ENCODE results near the gene BATF3. TPM values are rescaled to one million over a fixed set of nuclear protein-coding genes. Genes with fewer than 3 reads are reported as not detected.

Gene BATF3
- total RNA-seq, 2 experiments from 2014 or later, result 12.5 to 14.0 TPM

- H3K4me1 Mint-ChIP-seq, result peaks cover 27% of the 10 kb centered on the region
- H3K9me3 Mint-ChIP-seq, result no peaks in the 10 kb centered on the region
- H3K4me3 Mint-ChIP-seq, result no peak overlapping the region
- DNase-seq, result no peak
- no peaks in the 10 kb centered on the region for H3K36me3 Mint-ChIP-seq (ENCODE audit: low read depth)
- no peak overlapping the region for H3K27ac Mint-ChIP-seq
- H3K27me3 Mint-ChIP-seq, result no peaks in the 10 kb centered on the region
- ChIA-PET CTCF (interaction anchor here (1.1 to 2.8 kb wide), 2 partner anchors 9 to 23 kb away, joined by 3 to 10 read pairs; no protein-coding TSS in a partner anchor), POLR2A (no interaction called here)
Observed at GRCh38 chr1:212688341-212689047, 11.1 kb downstream of the BATF3 start.

GRCh38 chr1:212687811-212688210 lies 11.8 kb downstream of the BATF3 start:
- Mint-ChIP-seq H3K36me3 (ENCODE audit: low read depth) (no peaks in the 10 kb centered on the region), H3K9me3 (no peaks in the 10 kb centered on the region), H3K4me1 (peaks cover 34% of the 10 kb centered on the region), H3K4me3 (no peak overlapping the region), H3K27me3 (no peaks in the 10 kb centered on the region), H3K27ac (no peak overlapping the region)
- no peak for DNase-seq
- POLR2A ChIA-PET, result no interaction called here
- CTCF ChIA-PET, result interaction anchor here (2.8 kb wide), 1 partner anchor 23 kb away, joined by 10 read pairs; no protein-coding TSS in a partner anchor

DNA sequence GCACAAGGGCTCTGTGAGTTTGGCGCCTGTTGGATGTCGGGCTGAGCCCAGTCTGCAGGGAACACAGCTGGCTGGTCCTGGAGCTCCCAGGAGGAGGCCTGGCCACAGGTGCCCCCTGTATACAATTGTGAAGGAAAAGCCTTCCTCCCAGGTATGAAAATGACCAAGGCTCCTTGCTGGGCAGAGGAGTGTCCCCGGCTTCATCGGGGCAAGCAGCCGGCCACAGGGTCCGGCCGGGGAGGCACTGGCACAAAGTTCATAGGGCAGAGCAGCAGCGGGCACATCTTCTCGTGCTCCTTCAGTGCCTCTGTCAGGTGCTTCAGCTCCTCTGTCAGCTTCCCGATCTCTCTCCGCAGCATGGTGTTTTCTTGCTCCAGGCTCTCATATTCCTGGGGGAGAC lies 13.0 kb downstream of the BATF3 start:
- DNase-seq, result no peak
- Mint-ChIP-seq H3K9me3 (no peaks in the 10 kb centered on the region), H3K36me3 (ENCODE audit: low read depth) (no peaks in the 10 kb centered on the region), H3K27me3 (no peaks in the 10 kb centered on the region), H3K4me1 (peaks cover 40% of the 10 kb centered on the region), H3K4me3 (no peak overlapping the region), H3K27ac (no peak overlapping the region)
- ChIA-PET CTCF (interaction anchor here (0.8 to 0.9 kb wide), 2 partner anchors 9 to 22 kb away, joined by 4 read pairs; no protein-coding TSS in a partner anchor), POLR2A (no interaction called here)

GRCh38 chr1:212686069-212686468 lies 13.6 kb downstream of the BATF3 start:
- no peak overlapping the region for H3K4me3 Mint-ChIP-seq
- no peak overlapping the region for H3K27ac Mint-ChIP-seq
- DNase-seq, result no peak
- ChIA-PET CTCF (interaction anchor here (0.8 kb wide), 1 partner anchor 10 kb away, joined by 4 read pairs; no protein-coding TSS in a partner anchor), POLR2A (no interaction called here)
- H3K36me3 Mint-ChIP-seq (ENCODE audit: low read depth), result no peaks in the 10 kb centered on the region
- no peaks in the 10 kb centered on the region for H3K27me3 Mint-ChIP-seq
- H3K9me3 Mint-ChIP-seq, result no peaks in the 10 kb centered on the region
- H3K4me1 Mint-ChIP-seq, result peaks cover 37% of the 10 kb centered on the region

DNA sequence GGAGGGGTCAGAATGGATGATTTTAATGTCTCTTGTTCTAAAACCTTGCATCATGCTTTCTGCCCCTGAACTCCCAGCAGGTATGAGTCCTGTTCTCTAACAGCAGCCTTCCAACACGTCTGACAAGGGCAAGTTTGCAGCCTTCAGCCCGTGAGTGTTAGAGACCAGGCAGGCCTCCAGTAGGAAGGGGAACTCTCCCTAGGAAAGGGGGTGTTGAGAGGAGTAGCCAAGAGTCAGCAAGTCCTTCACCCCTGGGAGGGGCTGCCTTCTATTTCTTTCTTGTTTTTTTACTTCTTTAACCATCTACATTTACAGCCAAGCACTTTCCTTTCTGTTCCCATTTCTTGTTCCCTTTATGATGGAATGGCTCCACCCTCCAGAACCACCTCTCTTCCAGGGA lies 14.2 kb downstream of the BATF3 start:
- POLR2A ChIA-PET, result no interaction called here
- Mint-ChIP-seq H3K27ac (no peak overlapping the region), H3K4me1 (peaks cover 37% of the 10 kb centered on the region), H3K4me3 (no peak overlapping the region), H3K27me3 (no peaks in the 10 kb centered on the region), H3K9me3 (no peaks in the 10 kb centered on the region), H3K36me3 (ENCODE audit: low read depth) (no peaks in the 10 kb centered on the region)
- no peak for DNase-seq
- CTCF ChIA-PET, result interaction anchor here (2.9 kb wide), 1 partner anchor 20 kb away, joined by 9 read pairs; no protein-coding TSS in a partner anchor

- no peaks in the 10 kb centered on the region for H3K27me3 Mint-ChIP-seq
- ChIA-PET CTCF (interaction anchor here (0.6 to 2.9 kb wide), 3 partner anchors 16 to 42 kb away, joined by 3 to 9 read pairs (median 4); no protein-coding TSS in a partner anchor), POLR2A (no interaction called here)
- H3K27ac Mint-ChIP-seq, result no peak overlapping the region
- H3K4me3 Mint-ChIP-seq, result no peak overlapping the region
- no peaks in the 10 kb centered on the region for H3K36me3 Mint-ChIP-seq (ENCODE audit: low read depth)
- H3K4me1 Mint-ChIP-seq, result peaks cover 39% of the 10 kb centered on the region
- no peak for DNase-seq
- no peaks in the 10 kb centered on the region for H3K9me3 Mint-ChIP-seq
Observed at GRCh38 chr1:212684521-212685090, 15.0 kb downstream of the BATF3 start.

DNA sequence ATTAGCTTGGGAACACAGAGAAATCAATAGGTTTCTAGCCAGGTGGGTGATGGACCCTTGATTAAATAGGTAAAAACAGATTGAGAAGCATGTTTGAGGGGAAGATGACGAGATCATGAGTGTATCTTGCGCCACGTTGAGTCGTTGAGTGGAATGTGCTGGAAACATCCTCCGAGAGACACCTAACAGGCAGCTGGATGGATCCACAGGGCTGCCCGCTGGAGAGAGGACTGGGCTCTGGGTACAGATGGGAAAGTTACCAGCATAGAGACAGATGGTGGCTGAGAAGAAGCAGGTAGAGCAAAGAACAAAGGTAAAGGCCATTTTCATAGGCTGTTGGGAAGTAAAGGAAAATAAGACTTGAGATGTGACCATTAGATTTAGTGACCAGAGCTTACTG lies 15.6 kb downstream of the BATF3 start:
- peaks cover 44% of the 10 kb centered on the region for H3K4me1 Mint-ChIP-seq

GRCh38 chr1:212683357-212683722 lies 16.3 kb downstream of the BATF3 start:
- ChIA-PET POLR2A (no interaction called here), CTCF (interaction anchor here (1.2 to 2.9 kb wide), 3 partner anchors 15 to 67 kb away, joined by 4 to 9 read pairs (median 4); no protein-coding TSS in a partner anchor)
- peak overlapping the region; percentile 87 for H3K27ac Mint-ChIP-seq
- no peaks in the 10 kb centered on the region for H3K9me3 Mint-ChIP-seq
- peaks cover 51% of the 10 kb centered on the region for H3K4me1 Mint-ChIP-seq
- no peaks in the 10 kb centered on the region for H3K27me3 Mint-ChIP-seq
- peak; percentile 52 for DNase-seq
- no peaks in the 10 kb centered on the region for H3K36me3 Mint-ChIP-seq (ENCODE audit: low read depth)
- H3K4me3 Mint-ChIP-seq, result peak overlapping the region; percentile 30

More for the DNA sequence above, 15.6 kb downstream of the BATF3 start:
- Mint-ChIP-seq H3K36me3 (ENCODE audit: low read depth) (no peaks in the 10 kb centered on the region), H3K27ac (peak overlapping the region; percentile 87), H3K4me3 (no peak overlapping the region), H3K27me3 (no peaks in the 10 kb centered on the region), H3K9me3 (no peaks in the 10 kb centered on the region)
- CTCF ChIA-PET, result interaction anchor here (1.2 to 2.9 kb wide), 3 partner anchors 16 to 66 kb away, joined by 4 to 9 read pairs (median 4); no protein-coding TSS in a partner anchor
- no peak for DNase-seq
- POLR2A ChIA-PET, result interaction anchor here (0.6 kb wide), 1 partner anchor 399 kb away, joined by 3 read pairs; no protein-coding TSS in a partner anchor

GRCh38 chr1:212680680-212681389 lies 18.8 kb downstream of the BATF3 start:
- H3K4me3 Mint-ChIP-seq, result no peak overlapping the region
- ChIA-PET CTCF (interaction anchor here (1.1 to 7.7 kb wide), 3 partner anchors 13 to 29 kb away, joined by 4 to 45 read pairs (median 5); no protein-coding TSS in a partner anchor), POLR2A (no interaction called here)
- H3K27me3 Mint-ChIP-seq, result peaks cover 4% of the 10 kb centered on the region
- no peaks in the 10 kb centered on the region for H3K9me3 Mint-ChIP-seq
- H3K4me1 Mint-ChIP-seq, result peaks cover 51% of the 10 kb centered on the region
- no peaks in the 10 kb centered on the region for H3K36me3 Mint-ChIP-seq (ENCODE audit: low read depth)
- H3K27ac Mint-ChIP-seq, result no peak overlapping the region
- peak; percentile 4 for DNase-seq

GRCh38 chr1:212678456-212679410 lies 20.9 kb downstream of the BATF3 start:
- H3K27me3 Mint-ChIP-seq, result peaks cover 4% of the 10 kb centered on the region
- peak overlapping the region; percentile 46 for H3K27ac Mint-ChIP-seq
- DNase-seq, result no peak
- ChIA-PET POLR2A (no interaction called here), CTCF (interaction anchor here (0.9 to 7.7 kb wide), 6 partner anchors 10 to 221 kb away, joined by 3 to 45 read pairs (median 4); no protein-coding TSS in a partner anchor)
- H3K9me3 Mint-ChIP-seq, result no peaks in the 10 kb centered on the region
- H3K4me3 Mint-ChIP-seq, result no peak overlapping the region
- peaks cover 43% of the 10 kb centered on the region for H3K4me1 Mint-ChIP-seq
- no peaks in the 10 kb centered on the region for H3K36me3 Mint-ChIP-seq (ENCODE audit: low read depth)

DNA sequence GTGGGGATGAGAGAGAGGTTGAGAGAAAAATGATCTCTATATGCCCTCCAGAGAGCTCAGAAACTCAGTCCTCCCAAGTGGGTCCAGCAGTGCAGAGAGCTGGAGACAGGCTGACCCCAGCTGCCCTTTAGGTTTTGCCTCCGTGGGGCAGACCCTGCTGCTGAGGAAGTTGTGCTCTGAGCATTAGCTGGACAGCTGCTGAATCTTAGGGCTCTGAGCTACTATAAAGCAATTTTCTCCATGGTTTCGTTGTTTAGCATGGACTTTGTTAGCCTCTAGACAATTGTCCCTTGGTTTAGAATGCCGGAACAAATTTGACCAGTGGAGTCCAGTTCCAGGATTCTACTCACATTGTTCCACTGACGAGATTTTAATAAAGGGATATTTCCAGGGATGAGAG lies 22.1 kb downstream of the BATF3 start:
- peaks cover 31% of the 10 kb centered on the region for H3K4me1 Mint-ChIP-seq
- H3K27ac Mint-ChIP-seq, result no peak overlapping the region
- CTCF ChIA-PET, result interaction anchor here (0.9 to 7.7 kb wide), 6 partner anchors 9 to 220 kb away, joined by 3 to 45 read pairs (median 4); partner anchors contain the start of gene BATF3
- peaks cover 4% of the 10 kb centered on the region for H3K27me3 Mint-ChIP-seq
- POLR2A ChIA-PET, result interaction anchor here (0.7 kb wide), 1 partner anchor 103 kb away, joined by 4 read pairs; no protein-coding TSS in a partner anchor
- no peak overlapping the region for H3K4me3 Mint-ChIP-seq
- H3K36me3 Mint-ChIP-seq (ENCODE audit: low read depth), result no peaks in the 10 kb centered on the region
- DNase-seq, result no peak
- H3K9me3 Mint-ChIP-seq, result no peaks in the 10 kb centered on the region

- Mint-ChIP-seq H3K9me3 (no peaks in the 10 kb centered on the region), H3K36me3 (ENCODE audit: low read depth) (no peaks in the 10 kb centered on the region), H3K4me1 (peaks cover 31% of the 10 kb centered on the region), H3K27ac (no peak overlapping the region), H3K27me3 (peaks cover 5% of the 10 kb centered on the region), H3K4me3 (no peak overlapping the region)
- no peak for DNase-seq
- ChIA-PET POLR2A (interaction anchor here (0.7 kb wide), 1 partner anchor 103 kb away, joined by 4 read pairs; no protein-coding TSS in a partner anchor), CTCF (interaction anchor here (0.7 to 7.7 kb wide), 6 partner anchors 9 to 87 kb away, joined by 3 to 45 read pairs (median 4); partner anchors contain the start of gene BATF3)
Observed at GRCh38 chr1:212677136-212677535, 22.5 kb downstream of the BATF3 start.

All from activated CD4-positive, alpha-beta T cell treated with anti-CD3 and anti-CD28 coated beads, Interleukin-2, amount 10 ng/mL, durations not matched to agents 7 days and 5 days (primary cell).